ENCODE data around the gene ASB13.

ASB13 gene

DNA sequence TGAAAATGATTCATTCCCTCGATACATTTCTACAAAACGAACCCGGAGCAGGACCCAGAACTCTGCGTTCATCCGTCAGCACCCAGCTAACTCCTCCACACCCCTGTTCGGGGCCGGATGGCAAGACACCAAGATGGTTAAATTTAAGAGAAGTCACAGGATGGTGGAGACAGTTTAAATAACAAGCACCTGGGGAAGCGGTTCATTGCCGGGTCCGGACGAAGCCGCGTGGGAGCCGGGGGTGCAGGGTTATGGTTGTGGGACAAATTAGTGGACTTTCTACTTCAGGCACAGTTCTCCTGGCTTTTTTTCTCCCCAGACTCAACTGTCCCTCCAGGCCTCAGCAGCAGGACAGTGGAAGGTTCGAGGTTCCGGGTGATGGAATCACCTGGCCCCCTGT is 45.4 kb downstream of the ASB13 start:
- TF ChIP-seq, protein P1, sequence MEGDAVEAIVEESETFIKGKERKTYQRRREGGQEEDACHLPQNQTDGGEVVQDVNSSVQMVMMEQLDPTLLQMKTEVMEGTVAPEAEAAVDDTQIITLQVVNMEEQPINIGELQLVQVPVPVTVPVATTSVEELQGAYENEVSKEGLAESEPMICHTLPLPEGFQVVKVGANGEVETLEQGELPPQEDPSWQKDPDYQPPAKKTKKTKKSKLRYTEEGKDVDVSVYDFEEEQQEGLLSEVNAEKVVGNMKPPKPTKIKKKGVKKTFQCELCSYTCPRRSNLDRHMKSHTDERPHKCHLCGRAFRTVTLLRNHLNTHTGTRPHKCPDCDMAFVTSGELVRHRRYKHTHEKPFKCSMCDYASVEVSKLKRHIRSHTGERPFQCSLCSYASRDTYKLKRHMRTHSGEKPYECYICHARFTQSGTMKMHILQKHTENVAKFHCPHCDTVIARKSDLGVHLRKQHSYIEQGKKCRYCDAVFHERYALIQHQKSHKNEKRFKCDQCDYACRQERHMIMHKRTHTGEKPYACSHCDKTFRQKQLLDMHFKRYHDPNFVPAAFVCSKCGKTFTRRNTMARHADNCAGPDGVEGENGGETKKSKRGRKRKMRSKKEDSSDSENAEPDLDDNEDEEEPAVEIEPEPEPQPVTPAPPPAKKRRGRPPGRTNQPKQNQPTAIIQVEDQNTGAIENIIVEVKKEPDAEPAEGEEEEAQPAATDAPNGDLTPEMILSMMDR (conservative IDR thresholded peaks at IDR 0.05; ENCODE audit: control insufficient read depth, insufficient read depth, low read depth, low read length): no peak
- DNase-seq (ENCODE audit: low read depth): no peak
- no peak overlapping the region for H3K4me3 ChIP-seq (ENCODE audit: control insufficient read depth, low read depth, low read length)

DNA sequence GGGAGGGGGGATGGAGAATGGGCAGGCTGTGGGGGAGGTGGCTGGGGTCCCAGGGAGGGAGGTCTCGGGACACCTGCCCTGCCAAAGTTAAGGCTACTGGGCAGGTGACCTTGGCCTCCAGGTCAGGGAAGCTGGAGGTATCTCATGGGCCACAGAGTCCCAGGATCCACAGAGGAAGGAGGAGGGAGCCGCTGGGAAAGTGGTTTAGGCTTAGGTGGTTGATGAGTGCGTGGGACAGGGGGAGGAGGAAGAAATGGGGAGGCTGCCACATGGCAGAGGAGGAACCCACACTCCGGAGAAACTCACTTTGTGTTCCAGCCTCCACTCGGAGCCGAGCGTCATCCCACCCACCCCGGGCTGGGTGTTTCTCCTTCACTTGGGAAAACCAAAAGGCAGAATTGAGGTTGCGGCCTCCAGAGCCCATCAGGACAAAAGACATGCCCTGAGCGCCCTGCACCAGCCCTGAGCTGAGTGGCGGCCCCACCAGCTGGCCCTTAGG is 46.1 kb downstream of the ASB13 start:
- TF ChIP-seq, protein P1 (conservative IDR thresholded peaks at IDR 0.05; ENCODE audit: control insufficient read depth, insufficient read depth, low read depth, low read length): no peak
- no peak overlapping the region for H3K4me3 ChIP-seq (ENCODE audit: control insufficient read depth, low read depth, low read length)
- DNase-seq (ENCODE audit: low read depth): no peak

DNA sequence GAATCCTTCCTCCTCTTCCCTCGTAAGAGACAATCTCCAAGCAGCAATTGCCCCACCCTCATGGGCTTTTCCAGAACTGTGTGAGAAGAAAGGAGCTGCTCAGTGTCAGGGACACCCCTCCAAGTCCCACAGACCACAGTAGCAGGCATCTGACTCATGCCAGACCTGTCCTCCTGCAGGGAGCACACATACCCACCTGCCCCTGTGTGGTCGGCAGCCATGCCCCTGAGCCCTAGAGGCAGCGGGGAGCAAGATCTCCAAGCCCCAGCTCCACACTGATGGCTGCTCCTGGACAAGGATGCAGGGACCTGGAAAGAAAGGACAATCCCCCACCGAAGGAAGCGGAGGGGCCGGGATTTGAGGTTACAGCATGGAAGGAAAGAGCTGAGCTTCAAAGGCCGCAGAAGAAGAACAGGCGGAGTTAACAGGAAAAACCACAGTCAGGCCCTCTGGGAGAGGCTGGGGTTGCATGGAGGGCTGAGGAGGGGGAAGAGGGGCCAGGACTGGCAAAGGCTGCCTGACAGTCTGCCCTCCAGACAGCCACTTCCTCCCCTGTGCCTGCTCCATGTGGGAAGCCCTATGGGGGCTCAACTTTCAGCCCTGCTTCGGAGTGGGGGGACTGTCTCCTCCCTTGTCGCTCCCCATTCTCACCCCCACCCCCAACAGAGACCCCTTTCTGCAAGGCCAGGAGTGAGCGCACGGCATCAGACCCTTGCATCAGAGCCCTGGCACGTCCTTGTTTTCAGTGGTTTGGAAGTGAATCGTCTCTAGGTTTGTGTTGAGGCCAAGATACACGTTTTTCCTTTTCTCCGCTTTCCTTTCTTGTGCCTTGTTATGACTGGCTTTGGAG is 46.8 kb downstream of the ASB13 start:
- TF ChIP-seq, protein P1 (conservative IDR thresholded peaks at IDR 0.05; ENCODE audit: control insufficient read depth, insufficient read depth, low read depth, low read length): no peak
- no peak overlapping the region for H3K4me3 ChIP-seq (ENCODE audit: control insufficient read depth, low read depth, low read length)
- DNase-seq (ENCODE audit: low read depth): peak; percentile 62

DNA sequence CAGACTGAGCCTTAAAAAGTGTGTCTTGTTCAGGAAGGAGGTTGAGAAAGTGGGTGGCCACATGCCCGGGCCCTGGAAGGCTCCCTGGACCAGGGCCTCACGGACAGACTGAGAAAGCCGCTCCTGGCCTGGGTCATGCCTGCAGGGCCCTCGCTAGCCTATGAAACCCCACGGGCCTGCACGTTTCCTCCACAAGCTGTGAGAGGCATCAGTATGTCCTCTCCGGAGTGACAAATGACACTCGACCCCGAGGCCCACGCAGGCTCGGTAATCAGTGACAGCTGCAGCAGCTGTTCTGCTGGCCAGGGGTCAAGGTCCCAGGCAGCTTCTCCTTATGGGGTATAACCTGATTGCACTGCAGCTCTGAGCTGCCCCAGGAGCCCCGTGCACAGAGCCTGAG is 47.6 kb downstream of the ASB13 start:
- TF ChIP-seq, protein P1 (conservative IDR thresholded peaks at IDR 0.05; ENCODE audit: control insufficient read depth, insufficient read depth, low read depth, low read length): no peak
- H3K4me3 ChIP-seq (ENCODE audit: control insufficient read depth, low read depth, low read length): no peak overlapping the region
- no peak for DNase-seq (ENCODE audit: low read depth)

DNA sequence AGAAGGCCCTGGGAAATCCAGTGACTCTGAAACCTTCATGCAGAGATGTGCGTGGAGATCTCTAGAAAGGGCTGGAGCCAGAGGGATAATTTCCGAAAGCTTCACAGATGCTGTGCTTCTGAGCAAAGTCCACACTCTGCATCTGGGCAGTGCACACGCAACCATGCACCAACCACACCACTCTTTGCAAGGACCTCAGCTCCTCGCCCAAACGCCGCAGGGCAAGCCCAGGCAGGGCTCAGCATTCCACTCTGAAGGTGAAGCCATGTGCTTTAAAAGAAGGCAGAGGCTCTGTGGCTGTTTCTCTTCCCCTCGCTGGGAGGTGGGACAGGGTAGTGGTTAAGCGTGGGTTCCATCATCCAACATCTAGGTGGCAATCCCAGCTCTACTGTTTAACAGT is 48.4 kb downstream of the ASB13 start:
- H3K4me3 ChIP-seq (ENCODE audit: control insufficient read depth, low read depth, low read length): no peak overlapping the region
- no peak for DNase-seq (ENCODE audit: low read depth)
- TF ChIP-seq, protein P1 (conservative IDR thresholded peaks at IDR 0.05; ENCODE audit: control insufficient read depth, insufficient read depth, low read depth, low read length): no peak

DNA sequence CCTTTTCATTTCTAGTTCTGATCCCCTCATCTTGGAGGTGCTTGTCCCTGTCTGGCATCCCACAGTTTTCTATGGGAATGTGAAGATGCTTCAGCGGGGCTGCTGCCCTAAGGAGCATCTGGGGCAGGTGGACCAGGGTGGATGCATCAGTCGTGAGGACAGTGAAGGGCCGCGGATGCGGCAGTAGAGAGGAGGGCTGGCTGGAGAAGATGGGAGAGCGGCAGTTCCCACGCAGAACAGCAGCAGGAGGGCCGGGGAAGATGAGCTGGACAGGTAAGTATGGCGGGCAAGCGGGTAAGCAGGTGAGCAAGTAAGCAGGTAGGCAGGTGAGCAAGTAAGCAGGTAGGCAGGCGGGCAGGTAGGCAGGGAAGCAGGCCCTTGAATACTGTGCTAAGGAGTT is 48.9 kb downstream of the ASB13 start:
- H3K4me3 ChIP-seq (ENCODE audit: control insufficient read depth, low read depth, low read length): no peak overlapping the region
- DNase-seq (ENCODE audit: low read depth): no peak
- TF ChIP-seq, protein P1 (conservative IDR thresholded peaks at IDR 0.05; ENCODE audit: control insufficient read depth, insufficient read depth, low read depth, low read length): no peak
